HG02571 (cell line): ENCODE measurements around the gene PTPRN2.
"Not testable (repeated sequence)": the region's sequence is repeated elsewhere in the genome, so short reads cannot be mapped to it uniquely, and the experiment has no call there.

Experiments used
- ATAC-seq: cut with Tn5 transposase; IDR thresholded peaks from one replicate; pipeline ENCODE4 v1.9.1; 2021; ENCODE audit warnings: mild to moderate bottlenecking, moderate library complexity; ENCODE audit not compliant: unreplicated experiment

The PTPRN2 gene

DNA sequence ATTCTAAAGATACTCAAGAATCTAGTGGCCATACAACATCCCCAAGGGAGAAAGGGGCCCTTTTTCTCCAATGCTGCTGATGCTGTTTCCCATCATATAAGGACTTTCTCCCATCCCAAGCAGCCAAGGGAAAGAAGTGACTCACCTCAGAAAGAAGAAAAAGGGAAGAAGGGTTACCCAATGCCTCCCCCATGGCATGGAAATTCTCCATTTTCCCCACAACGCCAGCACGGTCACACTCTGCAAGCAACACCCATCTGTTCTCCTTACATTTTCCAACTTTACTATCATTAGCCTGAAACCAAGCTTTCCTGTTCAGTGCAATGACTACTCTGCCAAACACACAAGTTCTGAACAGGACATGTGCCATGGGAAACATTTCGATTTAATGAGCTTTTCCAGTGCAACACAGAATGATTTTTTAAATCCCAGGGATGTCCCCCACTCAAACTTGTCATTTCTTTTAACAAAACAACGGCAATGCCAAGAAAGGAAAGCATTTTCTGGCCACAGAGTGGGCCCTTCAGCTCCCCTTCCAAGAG, 67.9 kb downstream of the PTPRN2 start:
- ATAC-seq: no peak

DNA sequence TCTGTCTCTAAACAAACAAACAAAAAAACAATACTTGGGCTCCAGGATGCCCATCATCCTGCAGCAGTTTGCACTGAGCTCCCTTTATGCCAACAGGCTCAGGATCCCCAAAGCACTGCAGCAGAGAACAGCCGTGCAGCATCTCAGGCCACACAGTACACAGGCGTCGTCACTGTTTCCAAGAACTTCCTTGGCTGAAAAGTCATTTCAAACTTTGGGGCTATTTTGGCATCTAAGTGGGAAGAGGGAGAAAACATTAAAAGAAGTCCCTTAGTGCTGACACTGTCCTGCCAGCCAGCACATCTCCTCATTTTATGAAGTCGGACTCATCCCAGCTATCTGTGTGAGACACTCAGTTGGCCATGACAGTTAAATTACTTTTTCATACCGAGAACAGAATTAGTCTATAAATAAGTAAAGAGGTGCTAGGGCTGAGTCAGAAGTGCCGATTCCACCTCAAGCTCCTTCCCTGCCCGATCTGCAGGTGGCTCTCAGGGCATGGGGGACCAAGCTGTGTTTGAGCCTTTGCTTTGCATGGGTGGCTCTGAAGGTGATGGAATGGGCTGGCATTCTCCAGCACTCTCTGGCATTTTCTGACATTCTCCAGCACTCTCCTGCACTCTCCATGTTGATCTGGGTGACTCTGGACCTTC, 68.5 kb downstream of the PTPRN2 start:
- no peak for ATAC-seq

DNA sequence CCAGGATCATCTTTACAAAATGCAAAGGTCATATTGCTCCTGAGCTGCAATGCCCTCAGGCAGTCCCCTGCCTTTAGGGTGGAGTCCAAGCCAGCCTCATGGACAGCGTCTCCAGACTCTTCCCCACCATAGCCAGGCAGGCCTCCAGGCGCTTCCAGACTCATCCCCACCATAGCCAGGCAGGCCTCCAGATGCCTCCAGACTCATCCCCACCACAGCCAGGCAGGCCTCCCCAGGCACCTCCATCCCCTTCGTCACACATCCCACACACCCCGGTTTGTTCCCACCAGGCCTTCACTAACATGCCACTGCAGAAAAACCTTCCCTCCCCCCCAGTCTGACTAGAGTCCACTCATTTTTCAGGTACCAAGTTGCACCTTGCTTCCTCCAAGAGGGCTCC, 70.1 kb downstream of the PTPRN2 start:
- no peak for ATAC-seq

DNA sequence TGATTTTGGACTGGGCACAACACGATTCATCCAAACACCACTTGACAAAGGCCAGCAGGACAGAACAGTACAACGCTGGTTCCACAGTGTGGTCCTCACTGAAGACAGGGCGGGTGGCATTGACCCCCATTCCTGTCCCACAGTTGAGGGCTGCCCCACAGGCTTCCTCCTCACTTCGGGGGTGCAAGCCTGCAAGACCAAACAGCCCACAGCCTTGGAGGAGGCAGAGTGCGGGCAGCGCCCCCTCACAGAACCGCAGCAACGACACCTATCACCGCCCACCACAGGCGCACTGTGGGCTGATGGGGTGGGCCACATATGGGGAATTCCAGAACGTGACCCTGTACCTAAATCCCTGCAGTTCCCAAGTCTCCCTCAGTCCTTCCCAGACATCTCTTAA, 70.6 kb downstream of the PTPRN2 start:
- no peak for ATAC-seq

DNA sequence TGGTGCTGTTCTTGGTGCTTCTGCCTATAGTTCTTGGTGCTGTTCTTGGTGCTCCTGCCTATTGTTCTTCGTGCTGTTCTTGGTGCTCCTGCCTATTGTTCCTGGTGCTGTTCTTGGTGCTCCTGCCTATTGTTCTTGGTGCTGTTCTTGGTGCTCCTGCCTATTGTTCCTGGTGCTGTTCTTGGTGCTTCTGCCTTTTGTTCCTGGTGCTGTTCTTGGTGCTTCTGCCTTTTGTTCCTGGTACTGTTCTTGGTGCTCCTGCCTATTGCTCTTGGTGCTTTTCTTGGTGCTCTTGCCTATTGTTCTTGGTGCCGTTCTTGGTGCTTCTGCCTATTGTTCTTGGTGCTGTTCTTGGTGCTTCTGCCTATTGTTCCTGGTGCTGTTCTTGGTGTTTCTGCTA, 71.1 kb downstream of the PTPRN2 start:
- no peak for ATAC-seq

DNA sequence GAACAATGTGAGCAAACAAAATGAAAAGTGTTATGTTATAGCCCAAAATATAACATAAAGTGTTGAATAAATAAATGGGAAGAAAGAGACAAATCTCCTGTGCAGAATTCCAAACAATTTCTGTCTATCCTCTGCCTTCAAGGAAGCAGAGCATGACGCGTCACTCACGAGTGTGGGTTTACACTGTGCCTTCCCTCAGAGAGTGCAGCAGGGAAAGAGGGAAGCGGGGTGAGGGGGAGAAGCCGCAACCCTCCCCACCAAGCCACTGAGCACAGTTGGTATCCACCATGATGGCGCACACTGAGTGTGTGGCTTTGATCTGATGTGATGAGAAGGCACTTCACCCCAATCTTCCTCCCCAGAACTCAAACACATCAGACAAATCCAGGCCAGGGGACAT, 74.8 kb downstream of the PTPRN2 start:
- ATAC-seq: no peak

DNA sequence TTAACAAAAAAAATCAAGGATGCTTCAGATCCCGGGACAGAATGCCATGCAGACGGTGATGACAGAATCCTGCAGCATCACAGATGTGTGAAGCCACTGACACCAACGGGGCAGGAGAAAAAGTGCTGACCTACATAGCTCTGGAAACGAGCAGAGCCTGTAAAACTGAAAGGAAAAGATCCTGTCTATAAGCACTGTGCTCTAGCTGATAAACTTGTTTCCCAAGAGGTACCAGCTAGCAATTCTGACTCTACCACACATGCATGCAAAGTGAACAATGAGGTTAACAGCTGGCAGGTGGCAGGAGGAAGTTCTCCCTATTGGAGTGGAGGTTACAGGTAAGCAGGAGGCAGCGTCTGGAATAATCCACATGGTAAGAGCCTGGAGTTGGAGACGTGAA, 75.6 kb downstream of the PTPRN2 start:
- ATAC-seq: no peak

DNA sequence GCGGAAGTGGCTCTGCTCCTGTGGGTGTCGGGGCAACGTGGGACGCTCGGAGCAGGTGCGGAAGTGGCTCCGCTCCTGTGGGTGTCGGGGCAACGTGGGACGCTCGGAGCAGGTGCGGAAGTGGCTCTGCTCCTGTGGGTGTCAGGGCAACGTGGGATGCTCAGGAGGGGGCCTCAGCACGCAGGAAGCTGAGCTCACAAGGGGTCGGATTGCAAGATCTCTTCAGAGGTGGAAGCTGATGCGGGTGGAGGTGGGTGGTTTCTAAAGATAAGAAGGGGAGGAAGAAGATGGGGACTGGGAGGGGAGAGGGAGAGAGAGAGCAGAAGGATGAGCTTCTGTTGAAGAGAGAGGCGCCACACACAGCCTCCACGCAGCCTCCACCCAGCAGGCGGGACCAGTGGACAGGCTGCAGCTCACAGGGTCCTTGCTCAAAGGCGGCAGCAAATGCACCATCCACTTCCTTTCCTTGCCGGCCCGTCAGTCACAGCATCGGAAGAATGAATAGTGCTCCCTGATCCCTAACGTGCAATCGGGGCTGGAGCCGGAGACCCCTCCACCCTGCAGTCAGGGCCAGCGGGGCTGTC, 78.7 kb downstream of the PTPRN2 start:
- no peak for ATAC-seq

DNA sequence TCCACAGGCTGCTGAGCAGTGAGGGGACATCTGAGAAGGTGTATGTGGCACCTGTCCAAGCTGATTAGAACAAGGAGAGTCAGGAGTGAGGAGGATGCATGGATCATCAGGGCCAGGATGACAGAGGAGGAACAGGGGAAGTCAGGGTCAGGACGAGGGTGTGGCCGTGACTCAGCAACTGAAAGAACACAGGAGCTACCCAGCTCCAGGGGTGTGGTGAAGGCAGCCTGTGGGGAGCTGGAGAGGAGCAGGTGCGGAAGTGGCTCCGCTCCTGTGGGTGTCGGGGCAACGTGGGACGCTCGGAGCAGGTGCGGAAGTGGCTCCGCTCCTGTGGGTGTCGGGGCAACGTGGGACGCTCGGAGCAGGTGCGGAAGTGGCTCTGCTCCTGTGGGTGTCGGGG, 79.3 kb downstream of the PTPRN2 start:
- not testable (repeated sequence) for ATAC-seq

DNA sequence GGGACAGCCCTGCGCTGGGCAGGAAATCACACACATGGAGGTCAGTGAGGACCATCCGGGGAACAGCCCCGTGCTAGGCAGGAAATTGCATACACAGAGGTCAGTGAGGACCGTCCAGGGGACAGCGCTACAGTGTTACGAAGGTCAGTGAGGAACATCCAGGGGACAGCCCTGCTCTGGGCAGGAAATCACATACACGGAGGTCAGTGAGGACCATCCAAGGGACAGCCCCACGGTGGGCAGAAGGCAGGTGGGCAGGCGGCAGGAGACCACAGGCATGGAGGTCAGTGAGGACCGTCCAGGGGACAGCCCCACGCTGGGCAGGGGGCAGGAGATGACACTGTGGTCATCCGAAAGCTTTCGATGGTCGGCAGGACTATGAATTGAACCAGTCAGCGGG, 79.7 kb downstream of the PTPRN2 start:
- no peak for ATAC-seq

DNA sequence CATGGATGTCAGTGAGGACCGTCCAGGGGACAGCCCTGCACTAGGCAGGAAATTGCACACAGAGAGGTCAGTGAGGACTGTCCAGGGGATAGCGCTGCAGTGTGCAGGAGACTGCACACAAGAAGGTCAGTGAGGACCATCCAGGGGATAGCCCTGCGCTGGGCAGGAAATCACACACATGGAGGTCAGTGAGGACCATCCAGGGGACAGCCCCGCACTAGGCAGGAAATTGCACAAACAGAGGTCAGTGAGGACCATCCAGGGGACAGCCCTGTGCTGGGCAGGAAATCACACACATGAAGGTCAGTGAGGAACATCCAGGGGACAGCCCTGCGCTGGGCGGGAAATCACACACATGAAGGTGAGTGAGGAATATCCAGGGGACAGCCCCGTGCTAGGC, 80.4 kb downstream of the PTPRN2 start:
- not testable (repeated sequence) for ATAC-seq

DNA sequence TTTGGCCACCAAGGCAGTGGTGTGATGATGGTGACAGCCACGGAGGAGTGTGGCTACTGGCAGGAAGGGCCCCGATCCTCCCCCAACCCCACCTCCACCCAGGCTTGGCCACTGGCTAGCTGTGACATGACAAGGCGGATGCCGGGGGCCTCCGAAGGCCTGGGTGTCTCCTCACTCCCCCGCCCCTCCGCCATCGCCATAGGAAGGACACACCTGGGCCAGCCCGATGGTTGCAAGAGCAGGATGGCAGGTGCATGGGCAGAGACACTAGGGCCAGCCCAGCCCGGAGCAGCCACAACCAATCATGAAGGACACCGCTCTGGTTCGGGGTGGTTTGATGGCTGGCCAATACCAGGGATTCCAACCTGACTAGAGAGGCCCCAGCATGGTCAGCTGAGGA, 81.0 kb downstream of the PTPRN2 start:
- ATAC-seq: no peak

DNA sequence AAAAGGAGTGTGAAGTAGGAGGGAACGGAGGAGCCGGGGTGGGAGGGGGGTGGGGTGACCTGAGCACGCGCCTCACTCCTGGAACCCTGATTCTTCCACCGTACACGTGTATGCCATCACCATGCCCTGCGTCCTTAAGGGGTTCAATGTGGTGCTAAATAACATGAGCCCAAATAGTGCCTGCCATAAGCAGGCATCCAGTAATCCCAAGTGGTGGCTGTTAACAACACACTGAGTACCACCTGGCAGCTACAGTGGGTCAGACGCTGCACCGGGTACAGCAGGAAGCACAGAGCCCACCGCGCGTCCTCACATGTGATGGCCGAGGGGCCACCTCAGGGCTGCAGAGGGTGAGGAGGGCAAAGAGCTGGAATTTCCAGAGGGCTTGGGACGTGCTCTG, 81.9 kb downstream of the PTPRN2 start:
- ATAC-seq: no peak

DNA sequence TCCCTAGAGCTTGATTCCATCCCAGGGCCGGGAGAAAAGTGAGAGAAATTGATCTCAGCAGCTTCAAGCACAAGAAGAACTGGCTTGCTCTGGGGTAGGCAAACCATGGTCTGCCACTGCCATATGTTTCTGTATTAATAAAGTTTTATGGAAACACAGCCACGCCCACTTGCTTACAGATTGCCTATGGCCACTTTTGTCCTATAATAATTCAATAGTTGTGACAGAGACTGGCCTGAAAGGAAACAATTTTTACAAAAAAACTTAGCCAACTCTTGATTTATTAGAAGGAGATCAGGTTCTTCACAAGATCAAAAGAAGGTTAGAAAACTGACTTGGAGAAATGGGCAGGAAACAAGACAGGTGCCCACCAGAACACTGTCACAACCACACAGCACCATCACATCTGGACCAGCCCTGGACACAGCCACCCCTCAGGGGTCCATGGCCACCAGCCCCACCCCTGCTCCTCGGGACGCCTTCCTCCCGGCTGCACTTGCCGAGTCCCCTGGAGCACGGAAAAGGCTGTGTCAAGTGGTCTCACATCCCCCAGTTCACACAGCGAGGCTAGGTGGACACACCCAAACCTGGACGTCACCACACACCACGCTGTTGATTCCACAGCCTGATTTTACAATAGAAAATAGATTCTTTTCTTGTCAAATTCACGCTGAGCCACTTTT, 85.4 kb downstream of the PTPRN2 start:
- no peak for ATAC-seq

DNA sequence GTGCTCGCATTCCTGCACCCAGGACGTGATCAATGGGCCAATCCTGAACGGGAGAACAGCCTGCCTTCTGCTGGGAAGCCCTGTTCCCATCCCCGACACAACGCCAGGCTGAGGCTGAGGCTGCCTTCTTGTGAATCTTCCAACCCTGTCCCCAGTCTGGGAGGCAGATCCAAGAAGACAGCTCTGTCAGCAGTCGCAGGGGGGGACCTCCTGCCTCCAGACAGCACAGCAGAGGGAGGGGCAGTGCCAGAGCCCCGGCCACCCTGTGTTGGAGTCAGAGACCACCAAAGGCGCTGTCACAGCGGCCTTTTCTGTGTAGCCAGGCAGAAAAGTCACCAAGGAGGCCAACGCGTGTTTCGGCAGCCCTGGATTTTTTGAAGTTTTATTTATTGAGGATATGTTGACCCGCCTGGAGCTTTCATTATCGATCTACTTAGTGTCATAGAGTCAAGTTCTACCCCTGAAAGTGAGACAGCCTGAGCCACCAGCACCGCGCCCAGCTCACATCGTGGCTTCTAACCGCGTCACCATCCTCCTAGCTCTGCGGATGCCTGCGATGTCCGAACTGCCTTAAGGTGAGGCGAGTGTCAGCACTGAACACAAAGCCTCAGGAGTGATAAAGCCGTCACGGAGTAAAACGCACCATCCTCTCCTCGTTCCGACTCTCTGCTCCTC, 86.1 kb downstream of the PTPRN2 start:
- ATAC-seq: no peak

DNA sequence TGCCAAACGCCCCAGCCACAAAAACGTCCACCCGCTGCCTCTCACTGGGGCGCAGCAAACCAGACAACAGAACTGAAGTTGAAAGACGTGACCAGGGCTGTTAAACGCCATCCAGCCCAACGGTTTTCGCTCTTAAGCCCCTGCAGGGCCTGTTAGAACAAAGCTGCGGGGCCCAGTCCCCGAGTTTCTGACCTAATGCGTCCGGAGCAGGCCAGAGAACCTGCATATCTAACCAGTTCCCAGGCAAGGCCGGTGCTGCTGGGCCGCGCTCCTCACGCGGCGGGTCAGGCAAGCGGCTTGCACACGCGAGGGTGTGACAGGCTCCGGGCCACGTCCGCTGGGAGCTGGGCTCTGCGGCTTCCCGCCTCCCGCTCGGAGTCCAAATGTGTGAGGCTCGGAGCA, 87.0 kb downstream of the PTPRN2 start:
- ATAC-seq: no peak

DNA sequence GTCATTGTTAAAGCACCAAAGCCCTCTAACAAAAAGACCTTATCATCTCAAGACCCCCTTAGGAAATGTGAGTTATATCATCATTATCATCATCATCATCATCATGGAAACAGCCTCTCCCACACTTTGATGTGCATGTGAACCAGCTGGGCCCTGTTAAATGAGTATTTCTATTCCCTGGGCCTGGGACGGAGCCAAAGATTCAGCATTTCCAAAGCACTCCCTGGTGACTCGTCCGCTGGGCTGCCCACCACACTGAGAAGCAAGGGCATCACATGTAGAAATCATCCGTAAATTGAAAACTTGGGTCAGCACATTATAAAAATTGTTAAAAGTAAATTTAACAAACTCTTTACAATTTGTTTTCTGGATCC, 88.6 kb downstream of the PTPRN2 start:
- no peak for ATAC-seq

DNA sequence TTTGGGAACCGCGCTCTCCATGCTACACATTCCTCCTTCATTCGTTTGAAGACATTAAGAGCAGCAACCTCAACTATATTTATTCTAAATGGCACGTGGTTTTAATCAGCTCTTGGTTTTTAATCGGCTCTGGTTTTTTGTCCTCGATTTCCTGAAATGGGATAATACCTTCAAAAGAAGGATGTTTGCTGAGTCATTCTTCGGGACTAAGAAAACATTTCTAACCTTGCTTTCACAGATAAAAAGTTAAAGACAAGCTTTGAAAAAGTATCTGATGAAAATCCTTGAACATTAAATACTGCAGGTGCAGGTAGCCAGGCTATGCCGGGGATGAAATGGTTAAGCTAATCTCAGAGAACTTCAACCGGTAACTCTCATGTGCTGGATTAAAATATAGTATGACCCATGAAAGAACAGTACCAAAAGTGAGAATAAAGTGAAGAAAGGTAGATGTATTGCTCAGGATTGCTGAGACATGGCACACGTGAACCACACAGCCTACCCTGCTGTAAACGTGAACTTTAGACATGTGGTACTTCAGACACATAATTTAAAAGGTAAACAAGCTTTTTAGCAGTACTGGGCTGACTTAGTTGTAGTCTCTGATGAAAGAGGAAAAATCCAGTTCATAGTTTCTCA, 89.1 kb downstream of the PTPRN2 start:
- no peak for ATAC-seq

DNA sequence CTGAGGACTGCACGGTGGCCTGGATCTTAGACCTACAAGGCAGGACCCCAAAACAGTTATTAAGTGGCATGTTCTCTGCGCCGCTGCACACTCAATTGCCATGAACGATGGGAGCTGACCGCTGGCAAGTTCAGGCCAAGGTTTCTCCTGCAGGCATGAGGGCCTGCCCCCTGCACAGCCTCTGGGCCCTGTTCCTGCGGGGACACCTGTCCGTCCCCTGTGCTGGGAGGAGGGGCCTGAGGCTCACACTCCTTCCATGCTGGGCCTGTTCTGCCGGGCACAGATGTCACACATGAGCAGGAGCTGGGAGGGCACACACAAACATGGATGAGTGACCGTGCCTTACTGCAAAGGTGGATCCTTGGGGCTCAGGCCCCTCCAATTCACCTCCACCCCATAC, 90.0 kb downstream of the PTPRN2 start:
- no peak for ATAC-seq

DNA sequence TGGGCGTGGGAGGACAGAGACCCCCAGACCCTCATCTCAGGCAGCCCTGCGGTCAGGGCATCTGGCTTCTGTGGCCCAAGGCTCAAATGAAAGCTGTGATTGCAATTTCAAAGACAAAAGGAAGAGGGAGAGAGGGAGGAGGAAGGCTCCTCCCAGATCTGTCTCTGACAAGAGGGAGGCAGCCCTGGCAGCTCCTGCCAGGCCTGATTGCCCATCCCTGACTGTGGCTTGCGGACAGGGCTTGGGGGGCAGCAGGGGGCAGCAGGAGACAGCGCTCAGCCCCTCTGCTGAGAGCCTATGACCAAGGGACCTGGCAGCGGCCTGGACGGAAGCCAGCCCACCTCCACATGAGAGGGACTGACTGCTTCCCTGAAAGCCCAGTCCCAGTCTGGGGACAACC, 91.8 kb downstream of the PTPRN2 start:
- ATAC-seq: no peak

DNA sequence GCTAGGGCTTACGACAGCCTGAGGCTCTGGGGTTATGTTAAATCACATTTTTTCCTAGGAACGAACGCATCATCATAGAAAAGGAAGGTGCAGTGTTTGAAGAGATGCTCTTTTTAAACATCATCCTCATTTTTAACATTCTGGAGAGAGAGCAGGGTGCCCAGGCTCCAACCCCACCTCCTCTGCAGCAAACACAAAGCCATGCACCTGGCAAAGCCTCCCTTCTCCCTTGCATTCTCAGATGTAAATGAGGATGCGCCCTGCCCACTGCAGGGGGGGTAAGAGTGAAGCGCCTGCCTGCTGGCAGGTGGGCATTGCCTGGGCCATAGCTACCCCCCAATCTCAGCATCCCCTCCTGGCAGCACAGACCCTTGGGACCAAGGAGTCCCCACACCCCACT, 92.4 kb downstream of the PTPRN2 start:
- no peak for ATAC-seq
